Measurements from ENCODE around the gene ZFHX3. TPM values are rescaled to one million over a fixed set of nuclear protein-coding genes. Genes with fewer than 3 reads are reported as not detected.
"Not testable (repeated sequence)": the region's sequence is repeated elsewhere in the genome, so short reads cannot be mapped to it uniquely, and the experiment has no call there.

The ZFHX3 gene, protein sequence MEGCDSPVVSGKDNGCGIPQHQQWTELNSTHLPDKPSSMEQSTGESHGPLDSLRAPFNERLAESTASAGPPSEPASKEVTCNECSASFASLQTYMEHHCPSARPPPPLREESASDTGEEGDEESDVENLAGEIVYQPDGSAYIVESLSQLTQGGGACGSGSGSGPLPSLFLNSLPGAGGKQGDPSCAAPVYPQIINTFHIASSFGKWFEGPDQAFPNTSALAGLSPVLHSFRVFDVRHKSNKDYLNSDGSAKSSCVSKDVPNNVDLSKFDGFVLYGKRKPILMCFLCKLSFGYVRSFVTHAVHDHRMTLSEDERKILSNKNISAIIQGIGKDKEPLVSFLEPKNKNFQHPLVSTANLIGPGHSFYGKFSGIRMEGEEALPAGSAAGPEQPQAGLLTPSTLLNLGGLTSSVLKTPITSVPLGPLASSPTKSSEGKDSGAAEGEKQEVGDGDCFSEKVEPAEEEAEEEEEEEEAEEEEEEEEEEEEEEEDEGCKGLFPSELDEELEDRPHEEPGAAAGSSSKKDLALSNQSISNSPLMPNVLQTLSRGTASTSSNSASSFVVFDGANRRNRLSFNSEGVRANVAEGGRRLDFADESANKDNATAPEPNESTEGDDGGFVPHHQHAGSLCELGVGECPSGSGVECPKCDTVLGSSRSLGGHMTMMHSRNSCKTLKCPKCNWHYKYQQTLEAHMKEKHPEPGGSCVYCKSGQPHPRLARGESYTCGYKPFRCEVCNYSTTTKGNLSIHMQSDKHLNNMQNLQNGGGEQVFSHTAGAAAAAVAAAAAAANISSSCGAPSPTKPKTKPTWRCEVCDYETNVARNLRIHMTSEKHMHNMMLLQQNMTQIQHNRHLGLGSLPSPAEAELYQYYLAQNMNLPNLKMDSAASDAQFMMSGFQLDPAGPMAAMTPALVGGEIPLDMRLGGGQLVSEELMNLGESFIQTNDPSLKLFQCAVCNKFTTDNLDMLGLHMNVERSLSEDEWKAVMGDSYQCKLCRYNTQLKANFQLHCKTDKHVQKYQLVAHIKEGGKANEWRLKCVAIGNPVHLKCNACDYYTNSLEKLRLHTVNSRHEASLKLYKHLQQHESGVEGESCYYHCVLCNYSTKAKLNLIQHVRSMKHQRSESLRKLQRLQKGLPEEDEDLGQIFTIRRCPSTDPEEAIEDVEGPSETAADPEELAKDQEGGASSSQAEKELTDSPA (N-terminal part only)
- total RNA-seq (2014; rRNA removed; shearing (Covaris generic)) = 2.7 and 3.0 TPM in 2 replicates
- 2.6 and 3.8 TPM in 2 replicates for polyA plus RNA-seq (2015; cell fraction: cytosol; rRNA removed)
- 4.8 and 5.6 TPM in 2 replicates for polyA plus RNA-seq (2015; cell fraction: nucleus; rRNA removed)

- peak; percentile 63 for DNase-seq (ENCODE audit: low read depth)
These were observed at the start of gene ZFHX3 for GRCh38 chr16:73047536-73048291. TSS of gene ZFHX3 (minus strand) at chr16:73048128. CDS start at chr16:72960145, 87,983 bp downstream.

GRCh38 chr16:73096510-73096909 lies 48.6 kb upstream of the ZFHX3 start:
- no peak for DNase-seq (ENCODE audit: low read depth)

DNA sequence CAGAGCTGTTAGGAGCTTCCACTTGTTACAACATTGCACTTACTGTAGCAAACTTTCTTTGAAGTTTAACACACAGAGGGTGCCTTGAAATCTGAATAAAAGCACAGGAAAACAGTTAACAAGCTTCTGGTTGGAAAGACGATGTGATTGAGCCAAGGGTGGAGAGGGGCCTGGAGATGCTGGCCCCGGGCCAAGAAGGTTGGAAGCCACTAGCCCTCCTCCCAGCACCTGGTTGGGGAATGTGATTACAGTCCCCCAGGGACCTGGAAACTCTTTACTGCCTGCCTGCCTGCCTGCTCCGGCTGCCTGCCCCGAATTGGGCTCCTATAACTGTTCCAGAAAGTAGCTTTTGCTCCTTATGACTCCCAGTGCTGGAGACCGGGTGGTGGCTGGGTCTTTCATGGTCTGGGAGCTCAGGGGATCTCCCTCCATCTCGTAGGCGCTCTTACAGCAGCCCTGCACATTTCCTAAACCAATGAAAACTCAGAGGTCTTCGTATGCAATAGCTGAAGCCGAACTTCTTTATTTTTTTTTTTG lies 48.0 kb upstream of the ZFHX3 start:
- no peak for DNase-seq (ENCODE audit: low read depth)

DNA sequence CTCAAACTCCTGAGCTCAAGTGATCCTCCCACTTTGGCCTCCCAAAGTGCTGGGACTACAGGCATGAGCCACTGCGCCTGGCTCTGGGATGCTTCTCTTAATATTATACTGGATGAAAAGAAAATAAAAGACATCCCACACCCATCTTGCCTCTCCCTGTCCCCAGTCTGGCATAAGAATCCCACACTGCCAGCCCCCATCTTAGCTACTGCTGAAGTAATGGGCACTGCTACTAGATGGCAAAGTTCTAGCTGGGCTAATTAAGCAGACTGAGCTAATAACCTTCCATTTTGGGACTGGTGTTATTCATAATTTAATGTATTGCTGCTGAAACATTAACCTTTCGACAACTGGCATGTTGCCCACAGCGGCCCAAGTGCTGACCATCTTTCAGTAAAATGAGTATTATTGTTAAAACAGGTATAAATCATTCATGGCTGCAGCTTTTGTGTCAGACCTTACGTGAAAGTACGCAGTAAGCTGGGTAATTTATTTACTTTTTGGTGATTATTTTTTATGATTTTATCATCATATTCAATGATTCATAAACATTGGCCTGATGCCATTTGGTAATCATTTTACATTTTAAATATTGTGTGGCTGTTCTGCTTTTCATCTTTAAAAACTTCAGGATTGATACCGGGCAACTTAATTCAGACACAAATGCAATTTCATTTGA lies 47.4 kb upstream of the ZFHX3 start:
- no peak for DNase-seq (ENCODE audit: low read depth)

- DNase-seq (ENCODE audit: low read depth) = no peak
These were observed 46.4 kb upstream of the ZFHX3 start for GRCh38 chr16:73094371-73094770.

- DNase-seq (ENCODE audit: low read depth) = no peak
These were observed 45.5 kb upstream of the ZFHX3 start for GRCh38 chr16:73093146-73094144.

DNA sequence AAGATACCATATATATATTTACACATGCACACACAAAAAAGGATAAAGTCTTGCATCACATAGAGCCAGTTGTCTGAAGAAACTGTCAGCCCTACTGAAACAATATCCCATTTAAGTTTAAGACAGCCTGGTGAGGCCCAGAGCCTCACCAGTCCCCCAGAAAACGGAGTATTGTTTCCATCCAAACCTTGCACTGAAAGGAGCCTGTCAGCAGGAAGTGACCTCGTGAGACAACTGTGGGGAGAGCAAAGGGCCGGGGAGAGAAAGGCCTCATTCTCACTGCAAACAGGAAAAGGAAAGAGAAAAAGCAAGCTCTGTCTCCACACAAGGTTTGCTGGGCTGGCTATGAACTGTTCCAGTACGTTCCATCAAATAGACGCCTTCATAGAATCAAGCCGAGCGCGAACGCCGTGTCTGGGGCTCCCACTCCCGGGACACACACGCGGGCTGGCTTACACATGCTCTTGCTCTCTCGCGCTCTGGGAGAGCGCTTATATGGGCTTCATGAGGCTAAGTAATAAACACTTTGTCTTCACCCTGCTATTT lies 44.4 kb upstream of the ZFHX3 start:
- peak; percentile 30 for DNase-seq (ENCODE audit: low read depth)

DNA sequence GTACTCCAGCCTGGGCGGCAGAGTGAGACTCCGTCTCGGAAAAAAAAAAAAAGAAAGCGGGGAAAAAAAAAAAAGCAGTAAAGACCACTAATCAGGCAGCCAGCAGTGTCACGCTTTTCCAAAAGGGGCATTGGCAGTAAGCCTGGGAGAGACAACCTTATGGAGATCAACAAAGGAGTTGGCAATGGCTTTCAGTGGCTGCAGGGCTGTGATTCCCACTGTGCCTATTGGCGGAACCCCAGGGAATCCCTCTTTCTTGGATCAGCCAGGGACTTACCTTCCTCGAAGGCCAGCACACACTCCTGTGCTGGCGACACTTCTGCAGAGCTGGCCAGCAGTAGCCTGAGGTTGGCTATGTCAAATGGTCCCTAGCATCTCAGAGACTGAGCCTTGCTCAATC lies 43.2 kb upstream of the ZFHX3 start:
- DNase-seq (ENCODE audit: low read depth) = no peak

DNA sequence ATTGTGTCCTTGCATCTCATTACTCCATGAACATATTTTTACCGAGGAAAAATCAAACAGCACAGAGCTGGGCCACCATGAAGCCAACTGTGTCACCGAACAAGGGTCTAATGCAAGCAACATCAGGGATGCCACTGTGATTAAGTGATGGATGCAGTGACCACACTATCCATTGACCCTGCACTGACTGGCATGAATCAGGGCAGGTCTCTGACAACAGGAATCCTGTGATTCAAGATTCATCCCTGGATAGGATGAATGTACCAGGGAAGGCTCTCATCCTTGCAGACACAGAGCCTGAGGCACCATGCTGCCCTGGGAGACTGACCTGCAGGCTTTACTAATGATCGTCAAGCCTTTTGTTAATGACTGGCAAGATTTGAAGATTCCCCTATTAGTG lies 41.5 kb upstream of the ZFHX3 start:
- no peak for DNase-seq (ENCODE audit: low read depth)

- DNase-seq (ENCODE audit: low read depth) = no peak
These were observed 38.2 kb upstream of the ZFHX3 start for GRCh38 chr16:73086108-73086507.

GRCh38 chr16:73083271-73083670 lies 35.3 kb upstream of the ZFHX3 start:
- peak; percentile 36 for DNase-seq (ENCODE audit: low read depth)

- DNase-seq (ENCODE audit: low read depth) = peak; percentile 98
These were observed 34.7 kb upstream of the ZFHX3 start for GRCh38 chr16:73082634-73083051.

GRCh38 chr16:73080931-73081330 lies 33.0 kb upstream of the ZFHX3 start:
- no peak for DNase-seq (ENCODE audit: low read depth)

- no peak for DNase-seq (ENCODE audit: low read depth)
These were observed 28.4 kb upstream of the ZFHX3 start for GRCh38 chr16:73076324-73076810.

GRCh38 chr16:73074382-73074781 lies 26.5 kb upstream of the ZFHX3 start:
- DNase-seq (ENCODE audit: low read depth) = no peak

GRCh38 chr16:73072051-73072450 lies 24.1 kb upstream of the ZFHX3 start:
- DNase-seq (ENCODE audit: low read depth) = not testable (repeated sequence)

DNA sequence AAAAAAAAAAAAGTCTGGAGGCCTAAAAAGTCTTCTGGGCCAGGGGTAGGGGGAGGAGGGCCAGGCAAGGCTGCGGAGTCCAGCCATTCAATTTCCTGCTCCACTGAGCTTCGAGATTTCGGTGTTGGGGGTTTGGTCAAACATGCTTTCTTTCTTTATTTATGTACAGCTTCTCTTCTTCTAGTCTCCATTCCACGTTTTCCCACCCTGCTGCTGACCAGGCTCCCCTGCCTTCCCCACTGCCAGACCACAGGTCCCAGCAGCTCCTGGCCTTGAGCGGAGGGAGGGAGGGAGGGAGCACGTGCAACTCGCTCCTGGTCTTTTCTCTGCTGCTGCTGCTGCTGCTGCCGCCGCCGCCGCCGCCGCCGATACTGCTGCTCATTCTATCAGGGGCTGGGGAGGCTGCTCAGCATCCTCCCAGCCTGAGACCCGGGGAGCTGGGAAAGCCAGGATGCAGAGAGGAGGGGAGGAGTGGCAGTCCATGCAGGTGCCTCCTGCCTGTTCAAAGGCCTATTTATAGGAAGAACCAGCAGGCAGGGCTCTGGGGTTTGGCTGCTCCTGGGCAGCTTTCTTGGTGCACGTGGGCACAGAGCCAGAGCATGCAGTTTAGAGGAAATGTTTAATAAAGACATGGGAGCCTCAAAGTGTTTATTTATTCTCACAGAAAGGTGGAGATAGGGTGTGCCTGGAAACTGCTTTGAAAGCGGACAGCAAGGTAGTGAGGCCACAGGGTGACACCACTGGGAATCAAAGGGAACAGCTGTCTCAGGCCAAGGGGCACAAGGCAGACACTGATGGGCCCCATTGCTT lies 23.4 kb upstream of the ZFHX3 start:
- no peak for DNase-seq (ENCODE audit: low read depth)

Data from HT1080 (cell line).